ENCODE results near the gene INVS. TPM values are rescaled to one million over a fixed set of nuclear protein-coding genes. Genes with fewer than 3 reads are reported as not detected.

Gene INVS
- total and polyA plus RNA-seq, 2 of the 13 experiments (the other 11 are each of a cell fraction or from before 2014, with no cell fraction given): 11.3 to 16.3 TPM

DNA sequence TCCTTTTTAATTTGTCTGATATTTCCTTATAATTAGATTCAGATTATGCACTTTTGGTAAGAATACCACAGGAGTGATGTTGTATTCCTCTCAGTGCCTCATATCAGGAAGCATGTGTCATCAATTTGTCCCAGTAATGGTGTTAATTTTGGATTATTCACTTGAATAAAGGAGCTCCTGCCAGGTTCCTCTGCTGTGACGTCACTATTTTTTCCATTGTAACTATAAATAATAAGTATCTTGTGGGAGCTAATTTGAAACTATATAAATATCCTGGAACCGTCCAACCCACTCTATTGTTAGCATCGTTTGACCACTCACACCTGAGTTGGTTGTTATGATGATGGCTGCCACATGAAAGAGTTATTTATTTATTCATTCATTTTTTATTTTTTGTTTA, 107.9 kb downstream of the INVS start (continued):
- TF ChIP-seq, protein P1, sequence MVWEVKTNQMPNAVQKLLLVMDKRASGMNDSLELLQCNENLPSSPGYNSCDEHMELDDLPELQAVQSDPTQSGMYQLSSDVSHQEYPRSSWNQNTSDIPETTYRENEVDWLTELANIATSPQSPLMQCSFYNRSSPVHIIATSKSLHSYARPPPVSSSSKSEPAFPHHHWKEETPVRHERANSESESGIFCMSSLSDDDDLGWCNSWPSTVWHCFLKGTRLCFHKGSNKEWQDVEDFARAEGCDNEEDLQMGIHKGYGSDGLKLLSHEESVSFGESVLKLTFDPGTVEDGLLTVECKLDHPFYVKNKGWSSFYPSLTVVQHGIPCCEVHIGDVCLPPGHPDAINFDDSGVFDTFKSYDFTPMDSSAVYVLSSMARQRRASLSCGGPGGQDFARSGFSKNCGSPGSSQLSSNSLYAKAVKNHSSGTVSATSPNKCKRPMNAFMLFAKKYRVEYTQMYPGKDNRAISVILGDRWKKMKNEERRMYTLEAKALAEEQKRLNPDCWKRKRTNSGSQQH (CRISPR knock-in tag; IDR thresholded peaks at IDR 0.05; ENCODE audit: low read depth): no peak
- TF ChIP-seq ZBTB42 (CRISPR knock-in tag; IDR thresholded peaks at IDR 0.05): no peak

DNA sequence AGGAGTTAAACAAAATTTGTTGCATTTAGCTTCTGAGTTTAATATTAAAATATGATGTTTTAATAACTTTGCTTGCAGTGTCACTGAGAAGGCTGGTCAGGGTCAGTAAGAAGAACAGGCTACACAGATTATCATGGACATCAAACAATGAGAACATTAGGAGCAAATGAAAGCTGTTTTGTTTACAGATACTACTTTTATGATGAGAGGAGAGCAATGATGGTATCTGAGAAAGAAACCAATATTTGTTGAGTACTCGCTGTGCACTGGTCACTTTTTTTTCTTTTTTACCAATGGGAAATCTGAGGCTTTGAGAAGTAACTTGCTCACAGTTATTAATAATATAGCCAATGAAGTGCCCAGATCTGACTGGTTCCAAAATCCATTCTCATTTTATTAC, 109.6 kb downstream of the INVS start:
- H3K79me2 ChIP-seq (ENCODE audit: insufficient read depth, low read length): no peaks in the 10 kb centered on the region
- no peaks in the 10 kb centered on the region for H4K20me1 ChIP-seq (ENCODE audit: insufficient read depth, low read length)
- FAIRE-seq: no peak
- H2AFZ ChIP-seq (ENCODE audit: low read length): no peak overlapping the region
- in situ Hi-C loops (cut with HindIII; ENCODE audit: extremely low pct_ligation_motif_present, low pct_unique_long_range_greater_than_20kb): no loop called here
- H3K27ac ChIP-seq (ENCODE audit: extremely low read length, insufficient read depth, low read length): no peak overlapping the region
- no peak for ATAC-seq
- H3K36me3 ChIP-seq (replicated peaks in 1 of 2; ENCODE audit: control insufficient read depth in 1 of 2, insufficient read depth in 2 of 2, low read length in 2 of 2): no peaks in the 10 kb centered on the region
- TF ChIP-seq, protein P2, sequence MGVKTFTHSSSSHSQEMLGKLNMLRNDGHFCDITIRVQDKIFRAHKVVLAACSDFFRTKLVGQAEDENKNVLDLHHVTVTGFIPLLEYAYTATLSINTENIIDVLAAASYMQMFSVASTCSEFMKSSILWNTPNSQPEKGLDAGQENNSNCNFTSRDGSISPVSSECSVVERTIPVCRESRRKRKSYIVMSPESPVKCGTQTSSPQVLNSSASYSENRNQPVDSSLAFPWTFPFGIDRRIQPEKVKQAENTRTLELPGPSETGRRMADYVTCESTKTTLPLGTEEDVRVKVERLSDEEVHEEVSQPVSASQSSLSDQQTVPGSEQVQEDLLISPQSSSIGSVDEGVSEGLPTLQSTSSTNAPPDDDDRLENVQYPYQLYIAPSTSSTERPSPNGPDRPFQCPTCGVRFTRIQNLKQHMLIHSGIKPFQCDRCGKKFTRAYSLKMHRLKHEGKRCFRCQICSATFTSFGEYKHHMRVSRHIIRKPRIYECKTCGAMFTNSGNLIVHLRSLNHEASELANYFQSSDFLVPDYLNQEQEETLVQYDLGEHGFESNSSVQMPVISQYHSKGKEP (CRISPR knock-in tag; IDR thresholded peaks at IDR 0.05): no peak
- no peak for TF ChIP-seq GFI1 (CRISPR knock-in tag; IDR thresholded peaks at IDR 0.05; ENCODE audit: borderline replicate concordance)
- no peaks in the 10 kb centered on the region for H3K27me3 ChIP-seq (ENCODE audit: control insufficient read depth in 1 of 2, insufficient read depth in 2 of 2, low read length in 2 of 2)
- CTCF ChIA-PET (ENCODE audit: low intra/inter-chr PET ratio, low total read pairs): no interaction called here
- POLR2A ChIA-PET: no interaction called here
- 95% methylated on average over 1 of the region's 1 CpG for WGBS (ENCODE audit: low lambda C conversion rate)
- H3K9me3 ChIP-seq (ENCODE audit: low read length): no peaks in the 10 kb centered on the region
- no peaks in the 10 kb centered on the region for H3K4me1 ChIP-seq (ENCODE audit: insufficient read depth, low read length)
- DNase-seq (ENCODE audit: low spot score): no peak
- no peak overlapping the region for H3K4me2 ChIP-seq (ENCODE audit: low read depth, low read length)
- no TSS peak for BruUV-seq (replicated peaks)
- intact Hi-C loops (cut with micrococcal nuclease; ENCODE audit: unreplicated experiment): no loop called here
- H3K9ac ChIP-seq (ENCODE audit: insufficient read depth, low read depth, low read length): no peak overlapping the region
- H3K4me3 ChIP-seq (replicated peaks in 1 of 3; ENCODE audit: insufficient read depth in 1 of 3, low read depth in 2 of 3, low read length in 3 of 3): no peak overlapping the region

Measured in HepG2 (cell line).